HTR-8/SVneo (cell line): Measurements from ENCODE around the gene WDHD1.
"Not testable (repeated sequence)": the region's sequence is repeated elsewhere in the genome, so short reads cannot be mapped to it uniquely, and the experiment has no call there.

Source experiments
- DNase-seq: peaks from one replicate; pipeline ENCODE4 v3.0.0; 2011; ENCODE audit warnings: low spot score, mixed read lengths; ENCODE audit not compliant: insufficient read length
- FAIRE-seq: peaks from 2 replicates; lab custom pipeline; 2011; peaks lifted over from hg19 to GRCh38; lab: Jason Lieb, UNC

Gene WDHD1

GRCh38 chr14:55048900-55049436 lies 22.1 kb upstream of the WDHD1 start:
- FAIRE-seq (no peak), DNase-seq (no peak)

DNA sequence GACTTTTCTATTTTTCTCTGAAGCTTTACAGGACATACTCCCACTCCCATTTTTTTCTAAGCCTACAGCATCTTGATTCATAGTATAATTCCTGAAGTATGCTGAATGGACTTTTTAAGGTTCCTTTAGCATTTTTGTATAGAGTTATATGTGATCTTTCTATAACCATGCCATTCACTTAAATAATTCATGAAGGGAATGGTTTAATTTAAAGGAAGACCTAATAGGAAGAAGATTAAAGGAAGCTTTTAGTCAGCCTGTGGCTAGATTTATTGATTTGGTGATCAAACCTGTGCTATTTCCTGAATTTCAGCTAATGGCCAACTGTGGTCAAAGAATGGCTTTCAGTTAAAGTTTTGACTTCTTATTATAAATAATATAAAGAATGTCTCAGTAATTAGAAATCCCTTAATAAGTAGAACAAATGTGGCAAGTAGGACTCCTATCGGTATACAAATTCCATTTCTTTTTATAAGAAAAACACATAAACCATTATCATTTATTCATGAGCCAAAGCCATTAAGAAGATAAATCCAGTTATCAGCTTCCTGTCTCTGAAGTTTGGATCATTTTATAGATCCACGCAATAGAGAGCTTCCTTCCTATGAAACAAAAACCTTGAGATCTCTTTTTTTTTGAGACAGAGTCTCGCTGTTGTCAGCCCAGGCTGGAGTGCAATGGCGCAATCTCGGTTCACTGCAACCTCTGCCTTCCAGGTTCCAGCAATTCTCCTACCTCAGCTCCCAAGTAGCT lies 20.6 kb upstream of the WDHD1 start:
- DNase-seq (no peak), FAIRE-seq (no peak)

GRCh38 chr14:55045087-55045486 lies 18.2 kb upstream of the WDHD1 start:
- DNase-seq = no peak
- FAIRE-seq = no peak

- FAIRE-seq (peak; percentile 76), DNase-seq (no peak)
These were observed 16.6 kb upstream of the WDHD1 start for GRCh38 chr14:55043528-55043927.

- FAIRE-seq = peak; percentile 76
These were observed 11.8 kb upstream of the WDHD1 start for GRCh38 chr14:55038708-55039107.

DNA sequence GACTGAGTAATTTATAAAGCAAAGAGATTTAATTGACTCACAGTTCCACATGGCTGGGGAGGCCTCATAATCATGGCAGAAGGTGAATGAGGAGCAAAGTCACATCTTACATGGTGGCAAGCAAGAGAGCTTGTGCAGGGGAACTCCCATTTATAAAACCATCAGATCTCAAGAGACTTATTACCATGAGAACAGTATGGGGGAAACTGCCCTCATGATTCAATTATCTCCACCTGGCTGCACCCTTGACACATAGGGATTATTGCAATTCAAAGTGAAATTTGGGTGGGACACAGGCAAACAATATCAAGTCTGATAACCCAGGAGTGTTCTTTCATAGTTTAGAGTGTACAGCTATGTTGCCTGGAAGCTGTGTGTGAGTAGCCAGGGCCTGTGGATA lies 11.1 kb upstream of the WDHD1 start:
- DNase-seq = not testable (repeated sequence)
- peak; percentile 38 for FAIRE-seq

More at GRCh38 chr14:55038708-55039107, 11.8 kb upstream of the WDHD1 start:
- DNase-seq = no peak

DNA sequence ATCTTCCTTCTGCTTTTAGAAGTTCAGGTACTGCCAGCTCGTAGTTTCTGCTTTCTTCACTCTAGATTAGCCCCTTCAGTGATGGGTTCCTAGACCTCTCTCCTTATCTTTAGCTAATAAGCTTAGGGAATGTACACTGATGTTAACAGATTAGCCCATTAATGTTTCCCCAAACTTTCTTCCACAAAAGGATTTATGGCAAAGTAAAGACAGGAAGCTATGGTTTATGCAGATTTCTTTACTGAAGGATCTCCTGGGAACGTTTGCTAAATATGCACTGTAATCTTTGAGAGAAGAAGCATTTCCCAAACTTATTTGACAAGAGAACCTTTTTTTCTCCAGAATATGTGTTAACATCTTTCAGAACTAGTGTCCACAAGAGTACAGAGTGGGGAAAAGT lies 4.3 kb upstream of the WDHD1 start:
- DNase-seq = no peak
- peak; percentile 69 for FAIRE-seq

GRCh38 chr14:55028476-55028875 lies 1.6 kb upstream of the WDHD1 start:
- peak; percentile 9 for FAIRE-seq
- DNase-seq = no peak

- FAIRE-seq = no peak
- DNase-seq = no peak
These were observed 1.2 kb upstream of the WDHD1 start for GRCh38 chr14:55028066-55028465.

- FAIRE-seq = no peak
These were observed 482 bp downstream of the WDHD1 start for GRCh38 chr14:55026441-55026792.

GRCh38 chr14:55025948-55026347 lies 951 bp downstream of the WDHD1 start:
- no peak for DNase-seq
- FAIRE-seq = no peak

More at GRCh38 chr14:55026441-55026792, 482 bp downstream of the WDHD1 start:
- no peak for DNase-seq

DNA sequence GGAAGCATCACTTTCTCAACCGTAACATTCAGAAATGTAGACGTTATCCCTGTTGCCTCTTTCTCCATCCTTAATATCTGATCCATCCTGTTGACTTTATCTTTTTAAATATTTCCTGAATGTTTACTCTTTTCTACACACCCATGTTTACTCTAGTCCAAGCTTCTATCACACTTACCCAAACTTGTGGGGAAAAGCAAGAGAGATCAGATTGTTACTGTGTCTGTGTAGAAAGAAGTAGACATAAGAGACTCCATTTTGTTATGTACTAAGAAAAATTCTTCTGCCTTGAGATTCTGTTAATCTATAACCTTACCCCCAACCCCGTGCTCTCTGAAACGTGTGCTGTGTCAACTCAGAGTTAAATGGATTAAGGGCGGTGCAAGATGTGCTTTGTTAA lies 2.5 kb downstream of the WDHD1 start:
- not testable (repeated sequence) for DNase-seq, FAIRE-seq

- DNase-seq = no peak
- peak; percentile 90 for FAIRE-seq
These were observed 6.8 kb downstream of the WDHD1 start for GRCh38 chr14:55019968-55020554.

GRCh38 chr14:55015006-55015405 lies 11.9 kb downstream of the WDHD1 start:
- DNase-seq (no peak), FAIRE-seq (peak; percentile 57)

DNA sequence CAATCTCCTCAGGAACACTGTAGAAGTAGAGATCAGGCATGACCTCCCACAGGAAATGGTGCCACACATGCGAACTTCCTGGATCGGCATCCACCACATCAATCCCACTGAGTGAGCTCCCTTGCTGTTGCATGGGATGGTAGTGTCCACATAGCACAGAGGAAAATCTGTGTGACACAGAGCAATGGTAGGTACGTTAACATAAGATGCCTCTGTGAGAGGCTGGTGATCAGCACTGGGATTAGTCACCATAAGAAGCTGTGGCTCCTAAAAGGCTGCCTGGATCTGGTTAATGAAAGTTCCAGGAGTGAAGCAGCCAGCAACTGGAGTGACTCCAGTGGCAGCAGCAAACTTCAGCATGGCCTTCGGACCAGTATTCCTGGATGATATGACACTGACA lies 21.8 kb downstream of the WDHD1 start:
- DNase-seq = no peak
- peak; percentile 81 for FAIRE-seq

- DNase-seq = peak; percentile 14
- no peak for FAIRE-seq
These were observed 26.5 kb downstream of the WDHD1 start for GRCh38 chr14:55000381-55000780.

GRCh38 chr14:54985156-54985555 lies 41.7 kb downstream of the WDHD1 start:
- DNase-seq (no peak), FAIRE-seq (peak; percentile 70)

DNA sequence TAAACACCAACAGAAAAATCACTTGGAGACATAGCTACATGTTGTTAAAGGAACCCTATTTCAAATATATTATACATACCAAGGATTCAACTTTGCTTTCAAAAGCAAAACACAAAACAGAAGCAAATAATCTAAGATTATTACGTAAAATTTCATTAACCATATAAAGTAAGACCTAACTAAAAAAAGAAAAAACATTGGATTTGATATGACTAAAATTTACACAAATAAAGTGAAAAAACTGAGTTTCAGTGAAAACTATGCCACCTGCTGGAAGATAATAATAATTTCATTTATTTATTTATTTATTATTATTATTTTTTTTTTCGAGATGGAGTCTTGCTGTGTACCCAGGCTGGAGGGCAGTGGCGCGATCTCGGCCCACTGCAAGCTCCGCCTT lies 45.2 kb downstream of the WDHD1 start:
- no peak for FAIRE-seq
- no peak for DNase-seq

GRCh38 chr14:54979039-54979438 lies 47.9 kb downstream of the WDHD1 start:
- DNase-seq (no peak), FAIRE-seq (no peak)

DNA sequence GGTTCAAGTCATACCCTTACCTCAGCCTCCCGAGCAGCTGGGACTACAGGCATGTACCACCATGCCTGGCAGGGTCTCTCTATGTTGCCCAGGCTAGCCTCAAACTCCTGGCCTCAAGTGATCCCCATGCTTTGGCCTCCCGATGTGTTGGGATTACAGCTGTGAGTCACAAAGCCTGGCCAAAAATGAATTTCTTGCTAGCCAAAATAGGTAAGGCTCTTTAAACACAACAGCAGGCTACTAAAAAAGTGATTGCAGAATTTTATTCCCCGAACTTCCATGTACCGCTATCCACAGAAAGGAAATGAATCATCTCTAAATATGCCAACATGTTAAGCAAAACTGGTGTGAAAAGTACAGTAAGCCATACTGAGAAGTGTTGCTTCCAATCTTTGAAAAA lies 50.6 kb downstream of the WDHD1 start:
- peak; percentile 51 for DNase-seq
- FAIRE-seq = peak; percentile 49

GRCh38 chr14:54975856-54976255 lies 51.0 kb downstream of the WDHD1 start:
- DNase-seq (no peak), FAIRE-seq (no peak)
